ENCODE results near the gene XRRA1.

DNA sequence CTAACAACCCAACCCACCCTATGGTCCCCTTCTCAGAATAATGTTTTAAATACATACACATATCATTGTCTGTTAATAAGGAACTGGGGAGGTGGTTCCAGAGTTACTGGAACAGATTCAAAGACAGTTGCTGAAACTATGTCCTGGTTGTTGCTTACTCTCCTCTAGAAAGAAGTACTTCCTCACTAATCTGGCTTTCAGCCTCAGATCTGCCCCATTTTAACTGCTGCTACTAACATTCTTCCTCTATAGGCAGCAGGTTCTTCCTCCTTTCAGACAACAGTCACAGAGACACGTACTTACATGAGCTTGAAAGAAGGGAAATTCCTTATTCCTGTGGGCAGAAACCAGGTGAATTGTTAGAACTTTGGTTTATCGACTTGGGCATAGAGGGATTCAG, 31.7 kb upstream of the XRRA1 start:
- TF ChIP-seq, protein P1, sequence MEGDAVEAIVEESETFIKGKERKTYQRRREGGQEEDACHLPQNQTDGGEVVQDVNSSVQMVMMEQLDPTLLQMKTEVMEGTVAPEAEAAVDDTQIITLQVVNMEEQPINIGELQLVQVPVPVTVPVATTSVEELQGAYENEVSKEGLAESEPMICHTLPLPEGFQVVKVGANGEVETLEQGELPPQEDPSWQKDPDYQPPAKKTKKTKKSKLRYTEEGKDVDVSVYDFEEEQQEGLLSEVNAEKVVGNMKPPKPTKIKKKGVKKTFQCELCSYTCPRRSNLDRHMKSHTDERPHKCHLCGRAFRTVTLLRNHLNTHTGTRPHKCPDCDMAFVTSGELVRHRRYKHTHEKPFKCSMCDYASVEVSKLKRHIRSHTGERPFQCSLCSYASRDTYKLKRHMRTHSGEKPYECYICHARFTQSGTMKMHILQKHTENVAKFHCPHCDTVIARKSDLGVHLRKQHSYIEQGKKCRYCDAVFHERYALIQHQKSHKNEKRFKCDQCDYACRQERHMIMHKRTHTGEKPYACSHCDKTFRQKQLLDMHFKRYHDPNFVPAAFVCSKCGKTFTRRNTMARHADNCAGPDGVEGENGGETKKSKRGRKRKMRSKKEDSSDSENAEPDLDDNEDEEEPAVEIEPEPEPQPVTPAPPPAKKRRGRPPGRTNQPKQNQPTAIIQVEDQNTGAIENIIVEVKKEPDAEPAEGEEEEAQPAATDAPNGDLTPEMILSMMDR (tag by site-specific recombination; IDR thresholded peaks at IDR 0.05), result no peak
- TF ChIP-seq ZNF670 (tag by site-specific recombination; IDR thresholded peaks at IDR 0.05; ENCODE audit: low read depth) (no peak), ZNF530 (tag by site-specific recombination; IDR thresholded peaks at IDR 0.05; ENCODE audit: low read depth) (no peak), ZNF785 (tag by site-specific recombination; IDR thresholded peaks at IDR 0.05) (no peak), TCF7L2 (IDR thresholded peaks at IDR 0.05; ENCODE audit: borderline replicate concordance, low read depth, low read length) (no peak), YY1 (tag by site-specific recombination; IDR thresholded peaks at IDR 0.05) (no peak), KLF1 (tag by site-specific recombination; IDR thresholded peaks at IDR 0.05) (no peak), ZNF664 (tag by site-specific recombination; IDR thresholded peaks at IDR 0.05) (no peak), KLF16 (tag by site-specific recombination; IDR thresholded peaks at IDR 0.05) (no peak), HOXD13 (CRISPR knock-in tag; IDR thresholded peaks at IDR 0.05; ENCODE audit: borderline replicate concordance) (no peak)
- TF ChIP-seq, protein P2, sequence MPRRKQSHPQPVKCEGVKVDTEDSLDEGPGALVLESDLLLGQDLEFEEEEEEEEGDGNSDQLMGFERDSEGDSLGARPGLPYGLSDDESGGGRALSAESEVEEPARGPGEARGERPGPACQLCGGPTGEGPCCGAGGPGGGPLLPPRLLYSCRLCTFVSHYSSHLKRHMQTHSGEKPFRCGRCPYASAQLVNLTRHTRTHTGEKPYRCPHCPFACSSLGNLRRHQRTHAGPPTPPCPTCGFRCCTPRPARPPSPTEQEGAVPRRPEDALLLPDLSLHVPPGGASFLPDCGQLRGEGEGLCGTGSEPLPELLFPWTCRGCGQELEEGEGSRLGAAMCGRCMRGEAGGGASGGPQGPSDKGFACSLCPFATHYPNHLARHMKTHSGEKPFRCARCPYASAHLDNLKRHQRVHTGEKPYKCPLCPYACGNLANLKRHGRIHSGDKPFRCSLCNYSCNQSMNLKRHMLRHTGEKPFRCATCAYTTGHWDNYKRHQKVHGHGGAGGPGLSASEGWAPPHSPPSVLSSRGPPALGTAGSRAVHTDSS (tag by site-specific recombination; IDR thresholded peaks at IDR 0.05), result no peak
- TF ChIP-seq, protein P3, sequence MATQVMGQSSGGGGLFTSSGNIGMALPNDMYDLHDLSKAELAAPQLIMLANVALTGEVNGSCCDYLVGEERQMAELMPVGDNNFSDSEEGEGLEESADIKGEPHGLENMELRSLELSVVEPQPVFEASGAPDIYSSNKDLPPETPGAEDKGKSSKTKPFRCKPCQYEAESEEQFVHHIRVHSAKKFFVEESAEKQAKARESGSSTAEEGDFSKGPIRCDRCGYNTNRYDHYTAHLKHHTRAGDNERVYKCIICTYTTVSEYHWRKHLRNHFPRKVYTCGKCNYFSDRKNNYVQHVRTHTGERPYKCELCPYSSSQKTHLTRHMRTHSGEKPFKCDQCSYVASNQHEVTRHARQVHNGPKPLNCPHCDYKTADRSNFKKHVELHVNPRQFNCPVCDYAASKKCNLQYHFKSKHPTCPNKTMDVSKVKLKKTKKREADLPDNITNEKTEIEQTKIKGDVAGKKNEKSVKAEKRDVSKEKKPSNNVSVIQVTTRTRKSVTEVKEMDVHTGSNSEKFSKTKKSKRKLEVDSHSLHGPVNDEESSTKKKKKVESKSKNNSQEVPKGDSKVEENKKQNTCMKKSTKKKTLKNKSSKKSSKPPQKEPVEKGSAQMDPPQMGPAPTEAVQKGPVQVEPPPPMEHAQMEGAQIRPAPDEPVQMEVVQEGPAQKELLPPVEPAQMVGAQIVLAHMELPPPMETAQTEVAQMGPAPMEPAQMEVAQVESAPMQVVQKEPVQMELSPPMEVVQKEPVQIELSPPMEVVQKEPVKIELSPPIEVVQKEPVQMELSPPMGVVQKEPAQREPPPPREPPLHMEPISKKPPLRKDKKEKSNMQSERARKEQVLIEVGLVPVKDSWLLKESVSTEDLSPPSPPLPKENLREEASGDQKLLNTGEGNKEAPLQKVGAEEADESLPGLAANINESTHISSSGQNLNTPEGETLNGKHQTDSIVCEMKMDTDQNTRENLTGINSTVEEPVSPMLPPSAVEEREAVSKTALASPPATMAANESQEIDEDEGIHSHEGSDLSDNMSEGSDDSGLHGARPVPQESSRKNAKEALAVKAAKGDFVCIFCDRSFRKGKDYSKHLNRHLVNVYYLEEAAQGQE (tag by site-specific recombination; IDR thresholded peaks at IDR 0.05), result no peak
- TF ChIP-seq, protein P4, sequence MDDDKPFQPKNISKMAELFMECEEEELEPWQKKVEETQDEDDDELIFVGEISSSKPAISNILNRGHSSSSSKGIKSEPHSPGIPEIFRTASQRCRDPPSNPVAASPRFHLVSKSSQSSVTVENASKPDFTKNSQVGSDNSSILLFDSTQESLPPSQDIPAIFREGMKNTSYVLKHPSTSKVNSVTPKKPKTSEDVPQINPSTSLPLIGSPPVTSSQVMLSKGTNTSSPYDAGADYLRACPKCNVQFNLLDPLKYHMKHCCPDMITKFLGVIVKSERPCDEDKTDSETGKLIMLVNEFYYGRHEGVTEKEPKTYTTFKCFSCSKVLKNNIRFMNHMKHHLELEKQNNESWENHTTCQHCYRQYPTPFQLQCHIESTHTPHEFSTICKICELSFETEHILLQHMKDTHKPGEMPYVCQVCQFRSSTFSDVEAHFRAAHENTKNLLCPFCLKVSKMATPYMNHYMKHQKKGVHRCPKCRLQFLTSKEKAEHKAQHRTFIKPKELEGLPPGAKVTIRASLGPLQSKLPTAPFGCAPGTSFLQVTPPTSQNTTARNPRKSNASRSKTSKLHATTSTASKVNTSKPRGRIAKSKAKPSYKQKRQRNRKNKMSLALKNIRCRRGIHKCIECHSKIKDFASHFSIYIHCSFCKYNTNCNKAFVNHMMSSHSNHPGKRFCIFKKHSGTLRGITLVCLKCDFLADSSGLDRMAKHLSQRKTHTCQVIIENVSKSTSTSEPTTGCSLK (tag by site-specific recombination; IDR thresholded peaks at IDR 0.05), result no peak
- TF ChIP-seq, protein P5, sequence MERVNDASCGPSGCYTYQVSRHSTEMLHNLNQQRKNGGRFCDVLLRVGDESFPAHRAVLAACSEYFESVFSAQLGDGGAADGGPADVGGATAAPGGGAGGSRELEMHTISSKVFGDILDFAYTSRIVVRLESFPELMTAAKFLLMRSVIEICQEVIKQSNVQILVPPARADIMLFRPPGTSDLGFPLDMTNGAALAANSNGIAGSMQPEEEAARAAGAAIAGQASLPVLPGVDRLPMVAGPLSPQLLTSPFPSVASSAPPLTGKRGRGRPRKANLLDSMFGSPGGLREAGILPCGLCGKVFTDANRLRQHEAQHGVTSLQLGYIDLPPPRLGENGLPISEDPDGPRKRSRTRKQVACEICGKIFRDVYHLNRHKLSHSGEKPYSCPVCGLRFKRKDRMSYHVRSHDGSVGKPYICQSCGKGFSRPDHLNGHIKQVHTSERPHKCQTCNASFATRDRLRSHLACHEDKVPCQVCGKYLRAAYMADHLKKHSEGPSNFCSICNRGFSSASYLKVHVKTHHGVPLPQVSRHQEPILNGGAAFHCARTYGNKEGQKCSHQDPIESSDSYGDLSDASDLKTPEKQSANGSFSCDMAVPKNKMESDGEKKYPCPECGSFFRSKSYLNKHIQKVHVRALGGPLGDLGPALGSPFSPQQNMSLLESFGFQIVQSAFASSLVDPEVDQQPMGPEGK (tag by site-specific recombination; IDR thresholded peaks at IDR 0.05), result no peak

All from HEK293 (cell line).